Measurements from ENCODE around the gene MARCHF10.

GRCh38 chr17:62678214-62678919 lies 129.7 kb downstream of the MARCHF10 start:
- TF ChIP-seq CTCF (IDR thresholded peaks at IDR 0.05) (no peak), POLR2AphosphoS5 (IDR thresholded peaks at IDR 0.05) (no peak), POLR2A (IDR thresholded peaks at IDR 0.05) (no peak)
